Vagina (tissue), 2 donors: Measurements from ENCODE around the gene MSI2. TPM values are rescaled to one million over a fixed set of nuclear protein-coding genes. Genes with fewer than 3 reads are reported as not detected.

Source experiments
- DNase-seq, 2 donors: peaks; one replicate each; pipeline ENCODE4 v3.0.0-alpha.2; 2017; ENCODE audit errors: extremely low spot score in 2 of 2
- H3K27ac ChIP-seq: fragments of 200-600 bp; sonication (generic); one replicate; pipeline ENCODE4 v1.5.1; 2019
- H3K27me3 ChIP-seq: fragments of 200-600 bp; sonication (generic); one replicate; pipeline ENCODE4 v1.5.1; 2019
- H3K36me3 ChIP-seq, 2 donors: fragments of 200-600 bp; sonication (generic); one replicate each; pipeline ENCODE4 v1.5.1; 2017 to 2019
- H3K4me1 ChIP-seq: fragments of 200-600 bp; sonication (generic); one replicate; pipeline ENCODE4 v1.5.1; 2019
- H3K4me3 ChIP-seq, 2 donors: fragments of 200-600 bp; sonication (generic); 1 replicate in 1 of 2; 2 replicates in 1 of 2; pipeline ENCODE4 v1.5.1; 2016 to 2019
- H3K9me3 ChIP-seq: fragments of 200-600 bp; sonication (generic); one replicate; pipeline ENCODE4 v1.5.1; 2019
- CTCF ChIP-seq, 3 experiments: fragments of 450-650 bp in 2 of 3; fragments of 200-600 bp in 1 of 3; sonication (generic) in 1 of 3; IDR thresholded peaks; one replicate each; pipeline ENCODE4 v1.5.1; 2017 to 2019; ENCODE audit warnings: antibody characterized with exemption in 3 of 3, mild to moderate bottlenecking in 2 of 3, moderate library complexity in 2 of 3
- POLR2A ChIP-seq, 2 donors: fragments of 450-650 bp; IDR thresholded peaks; one replicate each; pipeline ENCODE4 v1.6.1; 2017; ENCODE audit warnings: antibody characterized with exemption in 2 of 2, mild to moderate bottlenecking in 2 of 2, moderate library complexity in 2 of 2
- POLR2AphosphoS5 ChIP-seq, 2 donors: sonication (generic); formaldehyde crosslinking; IDR thresholded peaks; one replicate each; pipeline ENCODE4 v1.9.0; 2017; ENCODE audit warnings: antibody characterized with exemption in 2 of 2, mild to moderate bottlenecking in 2 of 2, low read depth in 1 of 2; ENCODE audit not compliant: insufficient read depth in 1 of 2
- intact Hi-C: fragments of 100-400 bp; cut with DNase I; formaldehyde crosslinking; loops from one replicate; pipeline ENCODE4 v1.15.1; 2023
- total RNA-seq: library from RNA; depleted of rRNA; stranded (reverse); fragments of >200 nt; gene quantifications from one replicate; pipeline ENCODE4 v1.2.3, GENCODE V29; 2016

MSI2 gene
- total RNA-seq, 1 donor from 2014 or later, result 27.3 TPM

DNA sequence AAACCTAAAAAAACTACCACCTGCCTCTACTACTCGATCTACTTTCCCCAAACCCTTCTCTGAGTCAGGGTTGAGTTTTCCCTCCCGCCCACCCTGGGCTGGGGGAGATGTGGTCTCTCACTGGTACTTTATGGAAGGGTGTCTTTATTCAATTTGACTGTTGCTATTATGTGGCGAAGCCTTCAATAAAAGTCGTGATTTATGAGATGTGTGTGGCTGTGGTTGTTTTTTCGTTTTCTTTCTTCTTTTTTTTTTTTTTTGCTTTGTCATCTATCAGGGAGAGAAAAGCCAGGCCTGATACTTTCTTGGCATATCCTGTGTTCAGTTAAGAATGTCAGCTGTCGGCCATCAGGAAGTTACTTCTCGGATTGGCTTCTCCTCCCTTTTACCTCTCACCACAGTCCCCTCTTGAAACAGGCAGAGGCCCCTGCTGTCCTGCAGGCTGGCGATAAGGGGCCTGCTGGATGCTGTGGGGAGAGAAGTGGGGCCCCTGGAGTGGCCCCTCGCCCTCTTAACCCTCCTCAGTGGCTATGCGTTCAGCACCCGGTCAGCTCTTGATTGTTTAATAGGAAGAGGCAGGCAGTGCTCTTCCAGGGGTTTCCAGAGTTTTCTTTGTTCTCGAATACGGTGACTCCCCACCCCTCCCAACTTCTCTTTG lies 123.0 kb downstream of the MSI2 start:
- no peak for TF ChIP-seq CTCF (IDR thresholded peaks at IDR 0.05)
- no peak for TF ChIP-seq POLR2AphosphoS5 (IDR thresholded peaks at IDR 0.05; ENCODE audit: insufficient read depth in 1 of 2, low read depth in 1 of 2)
- TF ChIP-seq POLR2A (IDR thresholded peaks at IDR 0.05), result no peak
- Histone ChIP-seq H3K4me1 (no peaks in the 10 kb centered on the region), H3K9me3 (no peaks in the 10 kb centered on the region), H3K27ac (no peak overlapping the region), H3K36me3 (no peaks in the 10 kb centered on the region), H3K4me3 (no peak overlapping the region), H3K27me3 (no peaks in the 10 kb centered on the region)
- no peak for DNase-seq
- intact Hi-C loops, result no loop called here

DNA sequence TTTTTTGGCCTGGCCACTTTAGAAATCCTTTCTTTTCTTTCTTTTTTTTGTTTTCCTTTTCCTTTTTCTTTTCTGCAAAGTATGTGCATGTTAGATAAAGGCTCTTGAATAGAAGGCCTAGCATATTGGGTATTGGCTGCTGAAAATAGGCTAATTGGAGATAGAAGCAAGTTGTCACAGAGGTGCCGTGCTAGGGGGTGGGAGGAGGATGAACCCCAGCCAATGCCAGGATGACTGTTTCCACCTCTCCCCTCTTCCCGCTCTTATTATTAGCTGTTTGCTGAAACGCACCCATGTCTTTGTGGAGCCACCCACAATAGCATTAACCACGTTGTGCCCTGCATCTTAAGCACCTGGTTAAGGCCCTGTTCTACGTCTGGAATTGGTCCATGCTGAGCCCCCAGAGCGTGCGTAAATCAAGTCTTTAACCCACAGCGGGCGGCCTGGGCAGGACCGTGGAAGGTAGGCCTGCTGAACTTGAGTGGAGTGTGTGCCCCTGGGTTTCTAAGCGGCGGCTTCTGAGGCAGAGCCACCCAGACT lies 123.6 kb downstream of the MSI2 start:
- no peaks in the 10 kb centered on the region for H3K27me3 ChIP-seq
- no peaks in the 10 kb centered on the region for H3K9me3 ChIP-seq
- DNase-seq, result no peak
- intact Hi-C loops, result no loop called here
- H3K27ac ChIP-seq, result no peak overlapping the region
- H3K4me3 ChIP-seq, result no peak overlapping the region
- H3K36me3 ChIP-seq, result no peaks in the 10 kb centered on the region
- H3K4me1 ChIP-seq, result no peaks in the 10 kb centered on the region
- no peak for TF ChIP-seq POLR2A (IDR thresholded peaks at IDR 0.05)
- no peak for TF ChIP-seq POLR2AphosphoS5 (IDR thresholded peaks at IDR 0.05; ENCODE audit: insufficient read depth in 1 of 2, low read depth in 1 of 2)
- no peak for TF ChIP-seq CTCF (IDR thresholded peaks at IDR 0.05)

GRCh38 chr17:57381498-57381897 lies 125.2 kb downstream of the MSI2 start:
- H3K36me3 ChIP-seq, result no peaks in the 10 kb centered on the region
- no peak for DNase-seq
- no peak overlapping the region for H3K4me3 ChIP-seq
- no peak overlapping the region for H3K27ac ChIP-seq
- H3K9me3 ChIP-seq, result no peaks in the 10 kb centered on the region
- TF ChIP-seq POLR2AphosphoS5 (IDR thresholded peaks at IDR 0.05; ENCODE audit: insufficient read depth in 1 of 2, low read depth in 1 of 2) (no peak), CTCF (IDR thresholded peaks at IDR 0.05) (no peak), POLR2A (IDR thresholded peaks at IDR 0.05) (no peak)
- H3K27me3 ChIP-seq, result no peaks in the 10 kb centered on the region
- intact Hi-C loops, result no loop called here
- no peaks in the 10 kb centered on the region for H3K4me1 ChIP-seq

DNA sequence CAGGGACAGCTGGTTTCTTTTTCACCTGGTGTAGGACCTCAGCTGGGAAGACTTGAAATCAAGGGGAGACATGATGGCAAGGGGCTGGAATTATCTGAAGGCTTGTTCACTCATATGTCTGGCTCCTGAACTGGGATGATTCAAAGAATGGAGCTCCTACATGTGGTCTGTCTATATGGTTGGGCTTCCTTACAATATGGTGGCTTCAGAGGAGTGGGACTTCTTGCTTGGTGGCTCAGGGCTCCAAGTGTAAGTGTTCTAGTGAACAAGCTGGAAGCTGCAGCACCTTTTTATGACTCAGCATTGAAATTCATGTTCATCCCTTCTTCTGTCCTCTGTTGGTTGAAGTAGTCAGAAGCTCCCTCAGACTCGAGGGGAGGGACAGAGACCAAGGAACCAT lies 127.9 kb downstream of the MSI2 start:
- DNase-seq, result no peak
- no peaks in the 10 kb centered on the region for H3K27me3 ChIP-seq
- no peaks in the 10 kb centered on the region for H3K9me3 ChIP-seq
- TF ChIP-seq POLR2AphosphoS5 (IDR thresholded peaks at IDR 0.05; ENCODE audit: insufficient read depth in 1 of 2, low read depth in 1 of 2) (no peak), POLR2A (IDR thresholded peaks at IDR 0.05) (no peak), CTCF (IDR thresholded peaks at IDR 0.05) (no peak)
- intact Hi-C loops, result no loop called here
- H3K4me1 ChIP-seq, result no peaks in the 10 kb centered on the region
- no peak overlapping the region for H3K4me3 ChIP-seq
- H3K27ac ChIP-seq, result no peak overlapping the region
- no peaks in the 10 kb centered on the region for H3K36me3 ChIP-seq

GRCh38 chr17:57385975-57386374 lies 129.7 kb downstream of the MSI2 start:
- TF ChIP-seq POLR2A (IDR thresholded peaks at IDR 0.05) (no peak), POLR2AphosphoS5 (IDR thresholded peaks at IDR 0.05; ENCODE audit: insufficient read depth in 1 of 2, low read depth in 1 of 2) (no peak), CTCF (IDR thresholded peaks at IDR 0.05) (no peak)
- intact Hi-C loops, result no loop called here
- Histone ChIP-seq H3K4me1 (no peaks in the 10 kb centered on the region), H3K27me3 (no peaks in the 10 kb centered on the region), H3K4me3 (no peak overlapping the region), H3K9me3 (no peaks in the 10 kb centered on the region), H3K27ac (no peak overlapping the region), H3K36me3 (no peaks in the 10 kb centered on the region)
- DNase-seq, result no peak
